ENCODE results near the gene TARDBP.

TARDBP gene

DNA sequence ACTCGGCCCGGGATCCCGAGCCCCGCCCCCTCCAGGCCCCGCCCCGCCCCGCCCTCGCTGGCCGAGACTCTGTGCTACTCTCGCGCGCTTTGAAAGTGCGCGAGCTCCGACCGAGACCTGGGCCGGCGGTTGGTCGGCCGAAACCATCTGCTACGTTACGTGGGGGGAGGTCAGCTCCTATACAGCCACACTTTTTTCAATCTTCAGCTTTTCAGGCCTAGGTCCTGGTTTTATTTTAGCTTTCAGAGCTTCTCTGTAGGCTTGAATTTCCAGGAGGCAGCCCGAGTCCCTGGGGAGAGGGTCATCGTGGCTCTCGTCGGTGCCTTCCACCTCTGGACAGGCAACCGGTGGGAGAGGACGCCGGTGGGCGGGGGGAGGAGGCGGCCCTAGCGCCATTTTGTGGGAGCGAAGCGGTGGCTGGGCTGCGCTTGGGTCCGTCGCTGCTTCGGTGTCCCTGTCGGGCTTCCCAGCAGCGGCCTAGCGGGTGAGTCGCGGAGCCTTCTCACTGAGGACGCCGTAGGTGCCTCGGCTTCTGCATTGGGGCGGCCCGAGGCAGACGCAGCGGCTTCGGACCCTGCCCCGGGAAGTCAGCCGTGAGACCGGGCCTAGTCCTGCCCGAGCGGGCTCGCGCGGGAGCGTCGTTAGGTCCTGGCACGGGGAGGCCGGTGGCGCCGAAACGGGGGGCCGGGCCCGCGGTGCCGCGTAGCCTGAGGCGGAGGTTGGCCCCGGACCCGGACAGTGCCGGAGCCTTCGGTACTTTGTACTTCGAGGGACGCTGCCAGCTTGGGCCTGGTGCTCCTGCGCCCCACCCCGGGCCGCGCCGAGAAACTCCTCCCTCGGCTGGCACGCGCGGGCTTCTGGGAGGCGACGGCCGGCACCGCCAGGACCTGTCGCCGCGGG lies at the start of gene TARDBP:
Gene TARDBP, plus strand, starts transcription at position 395 of the 900 bp plus-strand sequence. CDS start 1,074 bp downstream, outside the sequence.
- DNase-seq (ENCODE audit: extremely low read depth, low read depth): peak; percentile 71
- no peak for TF ChIP-seq CTCF (IDR thresholded peaks at IDR 0.05; ENCODE audit: low read depth, low read length)

GRCh38 chr1:10965546-10966226 lies 46.8 kb upstream of the TARDBP start:
- no peak for TF ChIP-seq CTCF (IDR thresholded peaks at IDR 0.05; ENCODE audit: low read depth, low read length)
- no peak for DNase-seq (ENCODE audit: extremely low read depth, low read depth)

GRCh38 chr1:10967090-10967489 lies 45.4 kb upstream of the TARDBP start:
- no peak for TF ChIP-seq CTCF (IDR thresholded peaks at IDR 0.05; ENCODE audit: low read depth, low read length)
- no peak for DNase-seq (ENCODE audit: extremely low read depth, low read depth)

GRCh38 chr1:10968411-10968826 lies 44.0 kb upstream of the TARDBP start:
- no peak for TF ChIP-seq CTCF (IDR thresholded peaks at IDR 0.05; ENCODE audit: low read depth, low read length)
- no peak for DNase-seq (ENCODE audit: extremely low read depth, low read depth)

DNA sequence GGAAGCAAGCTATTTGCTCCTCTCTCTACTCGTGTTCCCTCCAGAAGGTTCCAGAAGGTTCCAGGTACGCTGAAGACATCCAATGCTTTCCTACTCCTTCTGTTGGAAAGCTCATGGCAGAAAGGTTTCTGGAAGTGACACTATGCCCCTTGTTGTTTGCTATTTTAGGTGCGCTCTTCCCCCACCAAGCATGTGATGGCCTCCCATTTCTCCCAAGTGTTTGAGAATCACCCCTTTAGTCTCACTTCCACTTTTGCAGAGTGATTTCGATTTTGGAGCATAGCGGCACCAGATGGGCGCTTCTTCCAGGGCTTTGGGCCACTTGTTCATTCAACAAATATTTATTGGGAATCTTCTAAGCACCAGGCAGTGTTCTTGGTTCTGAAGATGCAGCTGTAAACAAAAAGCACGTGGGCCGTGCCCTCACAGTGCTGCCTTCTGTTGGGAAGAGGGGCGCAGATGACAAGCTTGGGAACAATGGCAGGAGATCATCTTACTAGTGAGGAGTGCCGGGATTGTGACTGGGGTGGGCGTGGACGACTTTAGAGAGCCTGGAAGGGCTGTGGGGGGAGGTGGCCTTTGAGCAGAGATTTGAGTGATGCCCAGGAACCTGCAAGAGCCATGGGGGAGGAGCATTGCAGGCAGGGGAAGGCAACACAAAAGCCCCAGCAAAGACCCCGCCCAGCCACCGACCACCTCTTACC lies 43.0 kb upstream of the TARDBP start:
- no peak for DNase-seq (ENCODE audit: extremely low read depth, low read depth)
- TF ChIP-seq CTCF (IDR thresholded peaks at IDR 0.05; ENCODE audit: low read depth, low read length): no peak

DNA sequence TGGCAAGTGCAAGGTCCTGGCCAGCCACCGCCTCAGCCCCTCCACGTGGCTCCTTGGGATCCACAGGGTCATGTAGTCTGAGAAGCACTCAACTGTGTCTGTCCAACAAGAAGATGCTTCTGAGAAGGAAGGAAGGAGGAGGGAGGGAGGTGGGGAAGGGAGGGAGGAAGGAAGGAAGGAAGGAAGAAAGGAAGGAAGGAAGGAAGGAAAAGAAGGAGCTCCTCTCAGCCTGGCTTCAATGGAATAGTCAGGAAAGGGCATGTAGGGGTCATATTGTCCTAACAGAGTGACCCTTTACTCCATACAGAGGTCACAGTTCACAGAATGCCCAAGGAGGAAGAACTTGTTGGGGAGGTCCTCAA lies 42.5 kb upstream of the TARDBP start:
- no peak for TF ChIP-seq CTCF (IDR thresholded peaks at IDR 0.05; ENCODE audit: low read depth, low read length)

More for the DNA sequence above, 42.5 kb upstream of the TARDBP start:
- DNase-seq (ENCODE audit: extremely low read depth, low read depth): no peak

All from AG09319 (cell line).